Measurements from ENCODE around the gene TRAP1.
A peak's percentile ranks its signal among the peaks of the same experiment; 100 is the strongest.

DNA sequence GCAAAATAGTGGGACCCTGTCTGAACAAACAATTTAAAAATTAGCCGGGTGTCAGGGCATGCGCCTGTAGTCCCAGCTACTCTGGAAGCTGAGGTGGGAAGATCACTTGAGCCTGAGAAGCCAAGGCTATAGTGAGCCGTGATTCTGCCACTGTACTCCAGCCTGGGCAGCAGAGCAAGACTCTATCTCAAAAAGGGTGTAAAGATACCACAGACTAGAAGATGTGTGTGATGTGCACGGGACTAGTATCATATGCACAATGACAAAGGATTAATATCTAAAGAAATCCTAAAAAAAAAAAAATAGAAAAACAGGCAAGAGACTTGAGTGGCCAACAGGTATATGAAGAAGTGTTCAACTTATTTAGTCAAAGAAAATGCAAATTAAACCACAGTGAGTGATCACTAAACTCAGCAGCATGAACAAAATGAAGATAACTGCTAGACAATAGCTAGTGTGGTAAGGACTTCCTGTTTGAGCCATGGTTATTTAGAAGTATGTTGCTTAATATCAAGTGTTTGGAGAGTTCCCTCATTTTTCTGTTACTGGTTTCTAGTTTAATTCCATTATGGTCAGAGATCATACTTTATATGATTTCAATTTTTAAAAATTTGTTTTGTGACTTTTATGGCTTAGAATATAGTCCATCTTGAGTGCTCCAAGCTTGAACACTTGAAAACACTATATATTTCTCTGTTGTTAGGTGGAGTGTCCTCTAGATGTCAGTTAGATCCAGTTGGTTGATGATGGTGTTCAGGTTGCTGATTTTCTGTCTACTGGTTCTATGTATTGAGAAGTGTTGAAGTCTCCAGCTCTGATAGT, 91.2 kb downstream of the TRAP1 start:
- no peak for TF ChIP-seq POLR2A (IDR thresholded peaks at IDR 0.05; ENCODE audit: borderline replicate concordance, extremely low read depth, insufficient read depth, insufficient read length)
- no peak for TF ChIP-seq POLR2AphosphoS5 (IDR thresholded peaks at IDR 0.05; ENCODE audit: low read depth, low read length)
- TF ChIP-seq RAD21 (IDR thresholded peaks at IDR 0.05; ENCODE audit: low read depth) = peak; percentile 42; the same call in 1 of the 2 replicates
- TF ChIP-seq EZH2 (IDR thresholded peaks at IDR 0.05) = no peak
- TF ChIP-seq, protein P1, sequence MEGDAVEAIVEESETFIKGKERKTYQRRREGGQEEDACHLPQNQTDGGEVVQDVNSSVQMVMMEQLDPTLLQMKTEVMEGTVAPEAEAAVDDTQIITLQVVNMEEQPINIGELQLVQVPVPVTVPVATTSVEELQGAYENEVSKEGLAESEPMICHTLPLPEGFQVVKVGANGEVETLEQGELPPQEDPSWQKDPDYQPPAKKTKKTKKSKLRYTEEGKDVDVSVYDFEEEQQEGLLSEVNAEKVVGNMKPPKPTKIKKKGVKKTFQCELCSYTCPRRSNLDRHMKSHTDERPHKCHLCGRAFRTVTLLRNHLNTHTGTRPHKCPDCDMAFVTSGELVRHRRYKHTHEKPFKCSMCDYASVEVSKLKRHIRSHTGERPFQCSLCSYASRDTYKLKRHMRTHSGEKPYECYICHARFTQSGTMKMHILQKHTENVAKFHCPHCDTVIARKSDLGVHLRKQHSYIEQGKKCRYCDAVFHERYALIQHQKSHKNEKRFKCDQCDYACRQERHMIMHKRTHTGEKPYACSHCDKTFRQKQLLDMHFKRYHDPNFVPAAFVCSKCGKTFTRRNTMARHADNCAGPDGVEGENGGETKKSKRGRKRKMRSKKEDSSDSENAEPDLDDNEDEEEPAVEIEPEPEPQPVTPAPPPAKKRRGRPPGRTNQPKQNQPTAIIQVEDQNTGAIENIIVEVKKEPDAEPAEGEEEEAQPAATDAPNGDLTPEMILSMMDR (IDR thresholded peaks at IDR 0.05 in 2 of 3, conservative IDR thresholded peaks at IDR 0.05 in 1 of 3; ENCODE audit: borderline replicate concordance in 1 of 3, insufficient read depth in 1 of 3, low read depth in 2 of 3, low read length in 2 of 3) = no peak
- TF ChIP-seq YY1 (IDR thresholded peaks at IDR 0.05; ENCODE audit: extremely low read depth, insufficient replicate concordance, low read depth, low read length) = no peak
- TF ChIP-seq REST (IDR thresholded peaks at IDR 0.05; ENCODE audit: low read depth) = no peak
- TF ChIP-seq JUND (IDR thresholded peaks at IDR 0.05) = no peak
- TF ChIP-seq ELF1 (IDR thresholded peaks at IDR 0.05; ENCODE audit: borderline replicate concordance, low read depth) = no peak
- TF ChIP-seq FOSL1 (IDR thresholded peaks at IDR 0.05; ENCODE audit: low read depth) = no peak
- no peak for TF ChIP-seq EZH2phosphoT487 (IDR thresholded peaks at IDR 0.05; ENCODE audit: borderline replicate concordance)
